ENCODE data around the gene VTI1A.

DNA sequence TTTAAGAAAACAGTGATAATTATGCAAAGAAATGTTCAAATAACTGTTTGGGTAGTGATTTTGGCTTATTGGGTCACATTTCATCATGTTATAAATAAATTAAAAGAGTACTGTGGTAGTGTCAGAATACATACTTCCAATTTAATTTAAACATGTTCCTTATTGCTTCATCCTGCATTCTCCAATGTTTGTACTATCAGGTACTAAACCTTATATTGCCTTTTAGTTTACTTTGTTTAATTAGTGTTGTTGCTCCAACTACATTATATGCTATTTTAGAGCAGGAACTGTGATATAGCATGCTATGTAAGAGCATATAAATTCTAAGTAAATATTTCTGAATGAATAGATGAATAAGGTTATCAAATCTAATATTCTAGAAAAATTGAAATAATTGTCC lies 40.9 kb downstream of the VTI1A start:
- TF ChIP-seq, protein P1, sequence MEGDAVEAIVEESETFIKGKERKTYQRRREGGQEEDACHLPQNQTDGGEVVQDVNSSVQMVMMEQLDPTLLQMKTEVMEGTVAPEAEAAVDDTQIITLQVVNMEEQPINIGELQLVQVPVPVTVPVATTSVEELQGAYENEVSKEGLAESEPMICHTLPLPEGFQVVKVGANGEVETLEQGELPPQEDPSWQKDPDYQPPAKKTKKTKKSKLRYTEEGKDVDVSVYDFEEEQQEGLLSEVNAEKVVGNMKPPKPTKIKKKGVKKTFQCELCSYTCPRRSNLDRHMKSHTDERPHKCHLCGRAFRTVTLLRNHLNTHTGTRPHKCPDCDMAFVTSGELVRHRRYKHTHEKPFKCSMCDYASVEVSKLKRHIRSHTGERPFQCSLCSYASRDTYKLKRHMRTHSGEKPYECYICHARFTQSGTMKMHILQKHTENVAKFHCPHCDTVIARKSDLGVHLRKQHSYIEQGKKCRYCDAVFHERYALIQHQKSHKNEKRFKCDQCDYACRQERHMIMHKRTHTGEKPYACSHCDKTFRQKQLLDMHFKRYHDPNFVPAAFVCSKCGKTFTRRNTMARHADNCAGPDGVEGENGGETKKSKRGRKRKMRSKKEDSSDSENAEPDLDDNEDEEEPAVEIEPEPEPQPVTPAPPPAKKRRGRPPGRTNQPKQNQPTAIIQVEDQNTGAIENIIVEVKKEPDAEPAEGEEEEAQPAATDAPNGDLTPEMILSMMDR (IDR thresholded peaks at IDR 0.05) = no peak
- no peak for TF ChIP-seq POLR2A (IDR thresholded peaks at IDR 0.05)

All from ovary (tissue), 3 donors.